Measurements from ENCODE around the gene GRB14. TPM values are rescaled to one million over a fixed set of nuclear protein-coding genes. Genes with fewer than 3 reads are reported as not detected.

GRB14 gene
- total and polyA plus RNA-seq, 10 of the 15 experiments (the other 5 are each of a cell fraction or from before 2014, with no cell fraction given), result not detected

DNA sequence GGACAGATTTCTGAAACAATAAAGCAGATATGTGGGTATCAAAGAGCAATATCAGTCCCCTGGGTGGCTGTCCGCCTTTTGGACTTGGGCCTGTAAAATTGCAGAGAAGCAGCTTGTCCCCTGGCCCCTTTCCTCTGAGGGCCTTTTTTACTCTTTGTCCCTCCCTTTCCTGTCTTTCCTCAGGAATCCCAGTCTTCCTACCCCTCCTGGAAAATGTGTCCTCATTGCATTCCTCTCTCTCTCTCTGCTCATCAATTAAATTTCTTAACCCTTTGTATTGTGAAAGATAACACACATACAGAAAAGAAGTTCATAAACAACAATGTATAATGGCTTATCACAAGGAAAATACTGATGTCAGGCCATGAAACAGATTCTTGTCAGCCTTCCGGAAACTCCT lies 3.0 kb upstream of the GRB14 start:
- Histone ChIP-seq H4K20me1 (ENCODE audit: control insufficient read depth, insufficient read depth) (no peaks in the 10 kb centered on the region), H3K27me3 (replicated peaks in 1 of 2; ENCODE audit: control insufficient read depth in 2 of 2, insufficient read depth in 2 of 2, low read length in 1 of 2) (peaks cover 0 to 5% of the 10 kb centered on the region in 2 experiments; a peak in 3 of 4 replicates), H3K27ac (ENCODE audit: control insufficient read depth, insufficient read depth) (no peak overlapping the region), H3K36me3 (ENCODE audit: control insufficient read depth in 2 of 2, insufficient read depth in 2 of 2, low read length in 1 of 2) (no peaks in the 10 kb centered on the region), H3K4me3 (no peak overlapping the region), H3K79me2 (ENCODE audit: control insufficient read depth, insufficient read depth, low read length) (no peaks in the 10 kb centered on the region), H3K4me2 (ENCODE audit: control insufficient read depth, insufficient read depth) (no peak overlapping the region), H3K4me1 (ENCODE audit: control insufficient read depth, insufficient read depth, low read length) (no peaks in the 10 kb centered on the region), H2AFZ (ENCODE audit: control insufficient read depth, low read depth, low read length) (no peak overlapping the region), H3K9ac (ENCODE audit: control insufficient read depth, insufficient read depth, low read length) (no peak overlapping the region), H3K9me3 (replicated peaks; ENCODE audit: control insufficient read depth, insufficient read depth, low read length) (no peaks in the 10 kb centered on the region)
- CTCF ChIA-PET, result no interaction called here
- POLR2A ChIA-PET, result no interaction called here
- SMC1A ChIA-PET (ENCODE audit: uncharacterized antibody, unreplicated experiment), result no interaction called here
- 34% methylated on average over 2 of the region's 2 CpGs for WGBS (ENCODE audit: insufficient coverage, insufficient replicate concordance, low lambda C conversion rate, missing lambda C conversion rate)
- DNase-seq (ENCODE audit: low read depth, low spot score) (no peak), ATAC-seq (no peak), FAIRE-seq (no peak)
- in situ Hi-C loops (cut with MboI) (no loop called here), intact Hi-C loops (cut with micrococcal nuclease; ENCODE audit: unreplicated experiment) (no loop called here)
- RAD21 ChIA-PET (ENCODE audit: unreplicated experiment), result no interaction called here
- no TSS peak for BruUV-seq (replicated peaks)
- TF ChIP-seq NFIC (IDR thresholded peaks at IDR 0.05; ENCODE audit: low read depth, low read length) (no peak), CREM (IDR thresholded peaks at IDR 0.05; ENCODE audit: low read depth) (no peak), ZSCAN29 (IDR thresholded peaks at IDR 0.05) (no peak), RUNX3 (IDR thresholded peaks at IDR 0.05; ENCODE audit: low read length) (no peak), IKZF1 (conservative IDR thresholded peaks at IDR 0.05) (no peak), EP300 (IDR thresholded peaks at IDR 0.05; ENCODE audit: borderline replicate concordance in 1 of 2, control insufficient read depth in 1 of 2, low read depth in 2 of 2, low read length in 2 of 2) (no peak), NR2F1 (conservative IDR thresholded peaks at IDR 0.05) (no peak), TCF12 (IDR thresholded peaks at IDR 0.05; ENCODE audit: low read depth, low read length) (no peak), HDAC6 (IDR thresholded peaks at IDR 0.05; ENCODE audit: unreplicated experiment) (no peak), NBN (IDR thresholded peaks at IDR 0.05) (no peak), PML (IDR thresholded peaks at IDR 0.05; ENCODE audit: low read length) (no peak)
- TF ChIP-seq, protein P1, sequence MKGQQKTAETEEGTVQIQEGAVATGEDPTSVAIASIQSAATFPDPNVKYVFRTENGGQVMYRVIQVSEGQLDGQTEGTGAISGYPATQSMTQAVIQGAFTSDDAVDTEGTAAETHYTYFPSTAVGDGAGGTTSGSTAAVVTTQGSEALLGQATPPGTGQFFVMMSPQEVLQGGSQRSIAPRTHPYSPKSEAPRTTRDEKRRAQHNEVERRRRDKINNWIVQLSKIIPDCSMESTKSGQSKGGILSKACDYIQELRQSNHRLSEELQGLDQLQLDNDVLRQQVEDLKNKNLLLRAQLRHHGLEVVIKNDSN (IDR thresholded peaks at IDR 0.05; ENCODE audit: borderline replicate concordance, extremely low read length, insufficient read depth, low read depth, low read length), result no peak
- TF ChIP-seq, protein P2, sequence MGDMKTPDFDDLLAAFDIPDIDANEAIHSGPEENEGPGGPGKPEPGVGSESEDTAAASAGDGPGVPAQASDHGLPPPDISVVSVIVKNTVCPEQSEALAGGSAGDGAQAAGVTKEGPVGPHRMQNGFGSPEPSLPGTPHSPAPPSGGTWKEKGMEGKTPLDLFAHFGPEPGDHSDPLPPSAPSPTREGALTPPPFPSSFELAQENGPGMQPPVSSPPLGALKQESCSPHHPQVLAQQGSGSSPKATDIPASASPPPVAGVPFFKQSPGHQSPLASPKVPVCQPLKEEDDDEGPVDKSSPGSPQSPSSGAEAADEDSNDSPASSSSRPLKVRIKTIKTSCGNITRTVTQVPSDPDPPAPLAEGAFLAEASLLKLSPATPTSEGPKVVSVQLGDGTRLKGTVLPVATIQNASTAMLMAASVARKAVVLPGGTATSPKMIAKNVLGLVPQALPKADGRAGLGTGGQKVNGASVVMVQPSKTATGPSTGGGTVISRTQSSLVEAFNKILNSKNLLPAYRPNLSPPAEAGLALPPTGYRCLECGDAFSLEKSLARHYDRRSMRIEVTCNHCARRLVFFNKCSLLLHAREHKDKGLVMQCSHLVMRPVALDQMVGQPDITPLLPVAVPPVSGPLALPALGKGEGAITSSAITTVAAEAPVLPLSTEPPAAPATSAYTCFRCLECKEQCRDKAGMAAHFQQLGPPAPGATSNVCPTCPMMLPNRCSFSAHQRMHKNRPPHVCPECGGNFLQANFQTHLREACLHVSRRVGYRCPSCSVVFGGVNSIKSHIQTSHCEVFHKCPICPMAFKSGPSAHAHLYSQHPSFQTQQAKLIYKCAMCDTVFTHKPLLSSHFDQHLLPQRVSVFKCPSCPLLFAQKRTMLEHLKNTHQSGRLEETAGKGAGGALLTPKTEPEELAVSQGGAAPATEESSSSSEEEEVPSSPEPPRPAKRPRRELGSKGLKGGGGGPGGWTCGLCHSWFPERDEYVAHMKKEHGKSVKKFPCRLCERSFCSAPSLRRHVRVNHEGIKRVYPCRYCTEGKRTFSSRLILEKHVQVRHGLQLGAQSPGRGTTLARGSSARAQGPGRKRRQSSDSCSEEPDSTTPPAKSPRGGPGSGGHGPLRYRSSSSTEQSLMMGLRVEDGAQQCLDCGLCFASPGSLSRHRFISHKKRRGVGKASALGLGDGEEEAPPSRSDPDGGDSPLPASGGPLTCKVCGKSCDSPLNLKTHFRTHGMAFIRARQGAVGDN (IDR thresholded peaks at IDR 0.05), result no peak
- TF ChIP-seq, protein P3, sequence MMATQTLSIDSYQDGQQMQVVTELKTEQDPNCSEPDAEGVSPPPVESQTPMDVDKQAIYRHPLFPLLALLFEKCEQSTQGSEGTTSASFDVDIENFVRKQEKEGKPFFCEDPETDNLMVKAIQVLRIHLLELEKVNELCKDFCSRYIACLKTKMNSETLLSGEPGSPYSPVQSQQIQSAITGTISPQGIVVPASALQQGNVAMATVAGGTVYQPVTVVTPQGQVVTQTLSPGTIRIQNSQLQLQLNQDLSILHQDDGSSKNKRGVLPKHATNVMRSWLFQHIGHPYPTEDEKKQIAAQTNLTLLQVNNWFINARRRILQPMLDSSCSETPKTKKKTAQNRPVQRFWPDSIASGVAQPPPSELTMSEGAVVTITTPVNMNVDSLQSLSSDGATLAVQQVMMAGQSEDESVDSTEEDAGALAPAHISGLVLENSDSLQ (IDR thresholded peaks at IDR 0.05), result no peak
- TF ChIP-seq, protein P4, sequence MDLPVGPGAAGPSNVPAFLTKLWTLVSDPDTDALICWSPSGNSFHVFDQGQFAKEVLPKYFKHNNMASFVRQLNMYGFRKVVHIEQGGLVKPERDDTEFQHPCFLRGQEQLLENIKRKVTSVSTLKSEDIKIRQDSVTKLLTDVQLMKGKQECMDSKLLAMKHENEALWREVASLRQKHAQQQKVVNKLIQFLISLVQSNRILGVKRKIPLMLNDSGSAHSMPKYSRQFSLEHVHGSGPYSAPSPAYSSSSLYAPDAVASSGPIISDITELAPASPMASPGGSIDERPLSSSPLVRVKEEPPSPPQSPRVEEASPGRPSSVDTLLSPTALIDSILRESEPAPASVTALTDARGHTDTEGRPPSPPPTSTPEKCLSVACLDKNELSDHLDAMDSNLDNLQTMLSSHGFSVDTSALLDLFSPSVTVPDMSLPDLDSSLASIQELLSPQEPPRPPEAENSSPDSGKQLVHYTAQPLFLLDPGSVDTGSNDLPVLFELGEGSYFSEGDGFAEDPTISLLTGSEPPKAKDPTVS (IDR thresholded peaks at IDR 0.05; ENCODE audit: low read depth, low read length), result no peak

All from GM12878 (cell line).